Mesendoderm (in vitro differentiated cells): Measurements from ENCODE around the gene KHNYN. TPM values are rescaled to one million over a fixed set of nuclear protein-coding genes. Genes with fewer than 3 reads are reported as not detected.

Experiments used
- DNase-seq: peaks from one replicate; pipeline ENCODE4 v3.0.0; 2013
- H2AK5ac ChIP-seq: 2 replicates; pipeline ENCODE4 v1.6.1; 2013; ENCODE audit warnings: low read length, inconsistent platforms
- H2BK120ac ChIP-seq: 2 replicates; pipeline ENCODE4 v1.6.1; 2013; ENCODE audit warnings: low read depth, mild to moderate bottlenecking, low read length, moderate library complexity, mixed read lengths
- H2BK15ac ChIP-seq: replicated peaks from 2 replicates; pipeline ENCODE4 v1.6.1; 2013; ENCODE audit warnings: low read depth, mild to moderate bottlenecking, moderate library complexity
- H2BK5ac ChIP-seq: 2 replicates; pipeline ENCODE4 v1.6.1; 2013; ENCODE audit warnings: low read length, inconsistent platforms
- H3K18ac ChIP-seq: 2 replicates; pipeline ENCODE4 v1.6.1; 2013; ENCODE audit warnings: mild to moderate bottlenecking, low read length, mixed read lengths
- H3K23ac ChIP-seq: one replicate; pipeline ENCODE4 v1.6.1; 2013; ENCODE audit warnings: low read length
- H3K27ac ChIP-seq: 2 replicates; pipeline ENCODE4 v1.5.1; 2013; ENCODE audit warnings: low read depth, mild to moderate bottlenecking, inconsistent platforms, low read length, moderate library complexity
- H3K27me3 ChIP-seq: 2 replicates; pipeline ENCODE4 v1.6.1; 2013; ENCODE audit warnings: low read length, control low read depth, mild to moderate bottlenecking, inconsistent platforms; ENCODE audit not compliant: insufficient read depth, poor library complexity
- H3K36me3 ChIP-seq: 2 replicates; pipeline ENCODE4 v1.6.1; 2013; ENCODE audit warnings: low read length, inconsistent platforms; ENCODE audit not compliant: control insufficient read depth, insufficient read depth
- H3K4ac ChIP-seq: one replicate; pipeline ENCODE4 v1.6.1; 2013; ENCODE audit warnings: low read depth, mild to moderate bottlenecking, low read length, moderate library complexity
- H3K4me1 ChIP-seq: 2 replicates; pipeline ENCODE4 v1.6.1; 2013; ENCODE audit warnings: low read depth, low read length, inconsistent platforms; ENCODE audit not compliant: control insufficient read depth
- H3K4me2 ChIP-seq: 2 replicates; pipeline ENCODE4 v1.6.1; 2013; ENCODE audit warnings: low read length
- H3K4me3 ChIP-seq: 2 replicates; pipeline ENCODE4 v1.5.1; 2013; ENCODE audit warnings: mild to moderate bottlenecking, low read length
- H3K56ac ChIP-seq: one replicate; pipeline ENCODE4 v1.6.1; 2013; ENCODE audit warnings: low read length
- H3K79me1 ChIP-seq: 2 replicates; pipeline ENCODE4 v1.6.1; 2013; ENCODE audit warnings: low read length, inconsistent platforms
- H3K79me2 ChIP-seq: 2 replicates; pipeline ENCODE4 v1.6.1; 2013; ENCODE audit warnings: mild to moderate bottlenecking, low read length; ENCODE audit not compliant: control insufficient read depth, insufficient read depth
- H3K9ac ChIP-seq: 2 replicates; pipeline ENCODE4 v1.6.1; 2013; ENCODE audit warnings: low read length, inconsistent platforms
- H4K5ac ChIP-seq: one replicate; pipeline ENCODE4 v1.6.1; 2013; ENCODE audit warnings: low read length
- H4K8ac ChIP-seq: one replicate; pipeline ENCODE4 v1.6.1; 2013; ENCODE audit warnings: low read depth, mild to moderate bottlenecking, control low read depth, low read length, moderate library complexity
- WGBS: extraction: QIAGEN DNeasy Blood & Tissue Kit; methylation state at CpG from one replicate; pipeline ENCODE4 v1.1.7; 2013; ENCODE audit warnings: low lambda C conversion rate, missing lambda C conversion rate; ENCODE audit not compliant: insufficient coverage; ENCODE audit errors: extremely low coverage; 5-methylcytosine and 5-hydroxymethylcytosine counted together
- polyA plus RNA-seq, 2 experiments: library from polyadenylated mRNA; stranded (reverse); fragments of 200-250 nt; gene quantifications; one replicate each; pipeline ENCODE4 v1.2.3, GENCODE V29; 2013

Gene KHNYN
- 6.0 TPM for polyA plus RNA-seq (2013, experiment 1 of 2)
- 6.3 TPM for polyA plus RNA-seq (2013, experiment 2 of 2)

DNA sequence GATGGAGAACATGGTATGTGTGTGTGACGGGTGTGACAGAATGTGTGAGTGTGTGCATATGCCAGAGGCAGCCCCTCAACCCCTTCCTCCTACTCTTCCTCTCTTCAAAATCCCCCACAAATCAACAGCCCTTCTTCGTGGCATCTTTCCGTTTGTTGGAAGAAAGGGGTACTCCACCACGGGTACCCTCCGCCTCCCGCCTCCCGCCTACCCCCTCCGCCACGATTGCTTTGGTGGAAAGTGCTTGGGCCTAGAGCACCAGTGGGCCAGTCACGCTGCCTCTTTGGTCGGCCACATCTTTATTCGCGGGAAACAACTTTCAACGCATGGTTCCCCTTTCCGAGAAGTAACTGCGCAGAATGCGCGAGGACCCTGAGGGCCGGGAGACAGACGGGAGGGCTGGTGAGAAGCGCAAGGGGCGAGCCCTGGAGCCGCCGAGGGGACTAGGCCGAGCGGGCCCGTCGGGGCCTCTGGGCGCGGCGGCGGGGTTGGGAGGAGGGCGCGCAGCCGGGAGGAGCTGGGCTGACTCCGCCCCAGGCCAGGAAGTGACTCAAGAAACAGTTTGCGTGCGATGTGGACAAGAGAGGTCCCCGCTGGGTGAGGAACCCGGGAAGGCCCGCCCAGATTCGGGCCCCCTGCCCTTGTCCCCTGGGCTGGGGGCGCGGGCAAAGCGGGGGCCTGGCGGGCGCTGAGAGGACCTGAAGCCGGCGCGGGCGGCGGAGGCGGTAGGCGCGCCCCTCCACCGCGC lies at the start of gene KHNYN, which contains the start of gene CBLN3:
Gene KHNYN (plus strand): TSS at position 560 of the 748 bp plus-strand sequence. CDS start 777 bp downstream, outside the sequence.
Gene CBLN3 (minus strand): TSS at position 274 of the 748 bp plus-strand sequence. CDS start 614 bp downstream, outside the sequence.
- Histone ChIP-seq H4K5ac (no peak within 1 kb of the TSS), H3K4me3 (peak within 1 kb of the TSS; percentile 61), H2BK5ac (peak within 1 kb of the TSS; percentile 45), H3K18ac (peak within 1 kb of the TSS; percentile 91), H3K27ac (peak within 1 kb of the TSS; percentile 62), H2AK5ac (no peak within 1 kb of the TSS), H4K8ac (peak within 1 kb of the TSS; percentile 2), H3K23ac (peak within 1 kb of the TSS; percentile 57), H3K4me1 (peaks cover 2% of the 10 kb centered on the region), H3K4ac (no peak within 1 kb of the TSS), H3K27me3 (no peaks in the 10 kb centered on the region), H3K79me2 (no peaks in the 10 kb centered on the region), H3K36me3 (no peaks in the 10 kb centered on the region), H3K56ac (peak within 1 kb of the TSS; percentile 96), H2BK120ac (no peak within 1 kb of the TSS), H3K9ac (peak within 1 kb of the TSS; percentile 89), H2BK15ac (no peak within 1 kb of the TSS), H3K4me2 (peak within 1 kb of the TSS; percentile 85), H3K79me1 (no peaks in the 10 kb centered on the region)
- peak; percentile 92 for DNase-seq
- WGBS = no CpG with 5 or more reads among the region's 57 CpGs

DNA sequence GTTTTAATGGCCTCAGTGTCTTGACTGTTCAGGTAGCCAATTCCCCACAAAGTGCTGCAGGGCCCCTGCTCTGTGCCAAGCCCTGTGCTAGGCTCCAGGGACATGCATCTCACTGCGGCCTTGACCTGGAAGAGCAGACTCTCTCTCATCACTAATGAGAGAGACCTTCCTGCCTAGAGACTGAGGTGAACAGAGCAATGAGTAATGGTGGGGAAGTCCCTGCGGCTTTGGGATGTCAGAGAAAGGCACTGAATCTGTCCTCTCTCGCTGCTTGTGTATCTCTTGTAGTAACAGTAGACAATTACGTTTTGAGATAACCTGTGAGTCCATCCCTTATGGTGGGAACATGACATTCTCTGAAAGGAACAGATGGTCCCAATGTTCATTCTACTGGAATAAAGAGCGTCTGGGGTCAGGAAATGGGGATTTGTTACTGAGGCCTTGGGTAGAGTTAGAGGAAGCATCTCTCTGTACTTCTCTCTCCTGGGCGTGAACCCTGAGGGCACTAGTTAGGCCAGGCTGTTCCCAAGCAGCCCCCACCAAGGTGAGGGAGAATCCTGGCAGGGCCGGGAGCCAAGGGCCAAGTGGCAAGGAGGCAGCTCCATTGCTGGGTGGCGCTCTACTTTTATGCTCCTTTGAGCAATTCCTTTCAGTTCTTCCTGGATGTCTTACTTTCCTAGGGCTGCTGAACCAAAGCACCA lies 48.2 kb upstream of the KHNYN start:
- Histone ChIP-seq H3K27me3 (no peaks in the 10 kb centered on the region), H3K4ac (no peak overlapping the region), H3K27ac (no peak overlapping the region), H4K5ac (no peak overlapping the region), H4K8ac (no peak overlapping the region), H3K79me2 (no peaks in the 10 kb centered on the region), H2BK120ac (no peak overlapping the region), H3K9ac (no peak overlapping the region), H3K4me2 (no peak overlapping the region), H3K4me1 (no peaks in the 10 kb centered on the region), H3K79me1 (no peaks in the 10 kb centered on the region), H2AK5ac (no peak overlapping the region), H3K36me3 (no peaks in the 10 kb centered on the region), H3K23ac (no peak overlapping the region), H3K4me3 (no peak overlapping the region), H3K56ac (no peak overlapping the region), H2BK15ac (no peak overlapping the region), H2BK5ac (no peak overlapping the region), H3K18ac (no peak overlapping the region)
- WGBS = no CpG with 5 or more reads among the region's 8 CpGs
- no peak for DNase-seq

DNA sequence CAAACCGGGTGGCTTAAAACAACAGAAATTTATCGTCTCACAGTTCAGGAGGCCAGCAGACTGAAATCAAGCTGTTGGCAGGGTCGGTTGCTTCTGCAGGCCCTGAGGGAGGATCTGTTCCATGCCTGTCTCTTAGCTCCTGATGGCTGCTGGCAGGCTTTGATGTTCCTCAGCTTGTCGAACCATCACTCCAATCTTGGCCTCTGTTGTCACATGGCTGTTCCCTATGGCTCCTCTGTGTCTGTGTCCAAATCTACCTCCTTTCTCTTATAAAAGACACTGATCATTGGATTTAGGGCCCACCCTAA lies 47.7 kb upstream of the KHNYN start:
- no peak overlapping the region for H3K23ac ChIP-seq
- H3K79me2 ChIP-seq = no peaks in the 10 kb centered on the region
- no peaks in the 10 kb centered on the region for H3K27me3 ChIP-seq
- H3K9ac ChIP-seq = no peak overlapping the region
- H3K79me1 ChIP-seq = no peaks in the 10 kb centered on the region
- H3K4me2 ChIP-seq = no peak overlapping the region
- no peak overlapping the region for H3K4me3 ChIP-seq
- no peak overlapping the region for H3K56ac ChIP-seq
- no peak overlapping the region for H3K18ac ChIP-seq
- no peak overlapping the region for H3K4ac ChIP-seq
- no peaks in the 10 kb centered on the region for H3K4me1 ChIP-seq
- H4K8ac ChIP-seq = no peak overlapping the region
- H3K27ac ChIP-seq = no peak overlapping the region
- no peak overlapping the region for H2AK5ac ChIP-seq
- no peak overlapping the region for H2BK5ac ChIP-seq
- no peaks in the 10 kb centered on the region for H3K36me3 ChIP-seq
- no CpG with 5 or more reads among the region's 4 CpGs for WGBS
- no peak for DNase-seq
- H2BK15ac ChIP-seq = no peak overlapping the region
- H2BK120ac ChIP-seq = no peak overlapping the region
- no peak overlapping the region for H4K5ac ChIP-seq

DNA sequence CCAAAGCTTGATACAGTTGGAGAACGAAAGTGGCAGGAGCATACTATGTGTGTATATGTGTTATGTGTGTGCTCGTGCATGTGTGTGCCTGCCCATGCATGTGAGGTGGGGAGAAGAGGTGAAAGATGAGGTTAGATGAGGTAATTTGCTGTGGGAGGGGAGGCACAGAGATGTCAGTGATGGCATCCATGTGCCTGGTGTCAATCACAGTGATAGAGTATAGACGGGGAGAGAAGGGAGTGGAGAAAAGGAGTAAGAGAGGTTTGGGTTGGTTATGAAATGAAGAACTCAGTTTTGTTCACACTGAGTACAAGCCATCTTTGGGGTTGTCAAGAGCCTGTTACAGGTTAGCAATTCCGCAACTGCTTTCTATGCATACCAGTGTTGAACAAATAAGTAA lies 45.6 kb upstream of the KHNYN start:
- H3K18ac ChIP-seq = no peak overlapping the region
- no peak overlapping the region for H3K27ac ChIP-seq
- no peak overlapping the region for H2BK120ac ChIP-seq
- H3K4me1 ChIP-seq = no peaks in the 10 kb centered on the region
- H3K4me2 ChIP-seq = no peak overlapping the region
- H3K4ac ChIP-seq = no peak overlapping the region
- no peaks in the 10 kb centered on the region for H3K27me3 ChIP-seq
- no peaks in the 10 kb centered on the region for H3K79me2 ChIP-seq
- no peaks in the 10 kb centered on the region for H3K36me3 ChIP-seq
- no peak overlapping the region for H3K23ac ChIP-seq
- DNase-seq = no peak
- H4K5ac ChIP-seq = no peak overlapping the region
- no peak overlapping the region for H4K8ac ChIP-seq
- H2BK5ac ChIP-seq = no peak overlapping the region
- H2BK15ac ChIP-seq = no peak overlapping the region
- no CpG with 5 or more reads among the region's 4 CpGs for WGBS
- H3K79me1 ChIP-seq = no peaks in the 10 kb centered on the region
- H2AK5ac ChIP-seq = no peak overlapping the region
- H3K56ac ChIP-seq = no peak overlapping the region
- no peak overlapping the region for H3K9ac ChIP-seq
- H3K4me3 ChIP-seq = no peak overlapping the region

DNA sequence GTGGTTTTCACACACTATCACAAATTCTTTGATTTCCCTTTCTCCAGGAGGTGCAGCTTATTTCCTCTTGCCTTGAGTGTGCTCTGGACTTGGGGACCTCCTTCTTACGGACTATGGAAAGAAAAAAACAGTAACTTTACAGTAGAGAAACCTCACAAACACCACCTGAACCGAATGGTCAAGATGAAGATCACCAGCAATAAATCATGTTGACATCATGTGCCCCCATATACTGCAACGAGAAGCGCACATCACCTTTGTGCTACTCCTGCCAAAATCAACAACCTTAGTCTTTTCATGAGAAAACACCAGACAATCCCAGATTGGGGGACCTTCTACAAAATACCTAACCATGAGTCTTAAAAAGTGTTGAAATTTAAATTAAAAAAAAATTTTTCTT lies 44.2 kb upstream of the KHNYN start:
- Histone ChIP-seq H3K4me3 (no peak overlapping the region), H2BK15ac (no peak overlapping the region), H3K18ac (no peak overlapping the region), H3K4me2 (no peak overlapping the region), H2BK120ac (no peak overlapping the region), H3K23ac (no peak overlapping the region), H3K79me2 (no peaks in the 10 kb centered on the region), H3K27ac (no peak overlapping the region), H3K4ac (no peak overlapping the region), H4K8ac (no peak overlapping the region), H2AK5ac (no peak overlapping the region), H3K9ac (no peak overlapping the region), H2BK5ac (no peak overlapping the region), H4K5ac (no peak overlapping the region), H3K56ac (no peak overlapping the region), H3K36me3 (no peaks in the 10 kb centered on the region), H3K4me1 (no peaks in the 10 kb centered on the region), H3K27me3 (no peaks in the 10 kb centered on the region), H3K79me1 (no peaks in the 10 kb centered on the region)
- DNase-seq = no peak
- WGBS = no CpG with 5 or more reads among the region's 4 CpGs
